Lower leg skin (tissue), 4 donors: ENCODE data around the gene RPL22. TPM values are rescaled to one million over a fixed set of nuclear protein-coding genes. Genes with fewer than 3 reads are reported as not detected.

ENCODE experiments used
- DNase-seq, 2 donors: peaks; one replicate each; pipeline ENCODE4 v3.0.0-alpha.2; 2019; ENCODE audit warnings: low spot score in 2 of 2
- H3K4me3 ChIP-seq: fragments of 200-600 bp; sonication (generic); 2 replicates; pipeline ENCODE4 v1.5.1; 2017; ENCODE audit warnings: mild to moderate bottlenecking, low read depth; ENCODE audit not compliant: poor library complexity, severe bottlenecking
- CTCF ChIP-seq, 3 donors: fragments of 450-650 bp; IDR thresholded peaks; one replicate each; pipeline ENCODE4 v1.5.1; 2016; ENCODE audit warnings: antibody characterized with exemption in 3 of 3, mild to moderate bottlenecking in 3 of 3, moderate library complexity in 2 of 3
- POLR2A ChIP-seq, 2 donors: fragments of 450-650 bp; IDR thresholded peaks; one replicate each; pipeline ENCODE4 v1.6.1; 2016 to 2017; ENCODE audit warnings: antibody characterized with exemption in 2 of 2, mild to moderate bottlenecking in 1 of 2, moderate library complexity in 1 of 2
- WGBS, 2 donors: methylation state at CpG; one replicate each; pipeline ENCODE4 v1.1.5; 2018; 5-methylcytosine and 5-hydroxymethylcytosine counted together
- intact Hi-C: fragments of 100-400 bp; cut with DNase I; formaldehyde crosslinking; loops from one replicate; pipeline ENCODE4 v1.15.0; 2023; ENCODE audit warnings: low total_unique reads
- total RNA-seq, 4 donors: library from RNA; depleted of rRNA; stranded (reverse); fragments of >200 nt; gene quantifications; one replicate each; pipeline ENCODE4 v1.1.0, GENCODE V29; 2016

Gene RPL22
- total RNA-seq, 4 donors from 2014 or later: 122 to 216 (median 179) TPM

- DNase-seq: no peak
- intact Hi-C loops: loop anchor here (10.0 kb wide), 1 partner anchor 70 kb away; no protein-coding TSS in a partner anchor
- no peak overlapping the region for H3K4me3 ChIP-seq
- WGBS, 2 donors: 48 to 56% methylated on average over 3 of the region's 3 CpGs
- TF ChIP-seq CTCF (IDR thresholded peaks at IDR 0.05) (no peak), POLR2A (IDR thresholded peaks at IDR 0.05) (no peak)
Observed at GRCh38 chr1:6185151-6185550, 14.2 kb downstream of the RPL22 start.

GRCh38 chr1:6184083-6184783 lies 15.2 kb downstream of the RPL22 start:
- H3K4me3 ChIP-seq: no peak overlapping the region
- intact Hi-C loops: loop anchor here (10.0 kb wide), 1 partner anchor 69 kb away; no protein-coding TSS in a partner anchor

GRCh38 chr1:6183520-6183989 lies 15.8 kb downstream of the RPL22 start:
- intact Hi-C loops: loop anchor here (10.0 kb wide), 1 partner anchor 69 kb away; no protein-coding TSS in a partner anchor
- no peak for DNase-seq
- TF ChIP-seq CTCF (IDR thresholded peaks at IDR 0.05): no peak
- no peak for TF ChIP-seq POLR2A (IDR thresholded peaks at IDR 0.05)
- H3K4me3 ChIP-seq: no peak overlapping the region
- WGBS, 2 donors: 55 to 67% methylated on average over 6 of the region's 6 CpGs

More at GRCh38 chr1:6184083-6184783, 15.2 kb downstream of the RPL22 start:
- DNase-seq: no peak
- WGBS, 2 donors: 79 to 80% methylated on average over 13 of the region's 13 CpGs
- TF ChIP-seq CTCF (IDR thresholded peaks at IDR 0.05) (no peak), POLR2A (IDR thresholded peaks at IDR 0.05) (no peak)

GRCh38 chr1:6181347-6181770 lies 18.0 kb downstream of the RPL22 start:
- 16 to 20% methylated on average over 9 to 10 of the region's 10 CpGs for WGBS, 2 donors
- H3K4me3 ChIP-seq: no peak overlapping the region
- no peak for DNase-seq
- intact Hi-C loops: loop anchor here (10.0 kb wide), 1 partner anchor 67 kb away; no protein-coding TSS in a partner anchor
- TF ChIP-seq CTCF (IDR thresholded peaks at IDR 0.05) (no peak), POLR2A (IDR thresholded peaks at IDR 0.05) (no peak)

- no peak overlapping the region for H3K4me3 ChIP-seq
- intact Hi-C loops: loop anchor here (10.0 kb wide), 1 partner anchor 66 kb away; no protein-coding TSS in a partner anchor
- TF ChIP-seq CTCF (IDR thresholded peaks at IDR 0.05) (no peak), POLR2A (IDR thresholded peaks at IDR 0.05) (no peak)
- WGBS, 2 donors: 6% methylated on average over 31 to 33 of the region's 36 CpGs
- DNase-seq: no peak
Observed at GRCh38 chr1:6180707-6181311, 18.6 kb downstream of the RPL22 start.
